ENCODE measurements around the gene ARHGEF28.

Gene ARHGEF28

DNA sequence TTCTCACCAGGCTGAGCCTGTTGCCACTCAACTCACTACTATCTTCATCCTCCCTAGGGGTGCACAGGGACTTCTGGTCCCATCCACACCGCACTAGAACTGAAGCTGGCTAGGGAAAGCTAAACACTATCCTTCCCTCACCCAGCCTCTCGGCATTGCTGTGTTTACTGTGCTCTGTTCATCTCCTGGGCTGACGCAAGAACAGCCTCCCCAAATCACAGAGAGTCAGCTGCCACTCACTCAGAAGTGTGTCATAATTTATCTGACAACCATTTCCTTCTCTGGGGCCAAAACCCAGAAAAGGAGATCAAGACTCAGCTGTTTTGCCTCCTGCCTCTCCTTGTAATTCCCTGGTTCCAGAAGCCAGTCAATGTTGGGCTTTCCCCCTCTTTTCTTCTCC is 92.8 kb downstream of the ARHGEF28 start:
- TF ChIP-seq, protein P1, sequence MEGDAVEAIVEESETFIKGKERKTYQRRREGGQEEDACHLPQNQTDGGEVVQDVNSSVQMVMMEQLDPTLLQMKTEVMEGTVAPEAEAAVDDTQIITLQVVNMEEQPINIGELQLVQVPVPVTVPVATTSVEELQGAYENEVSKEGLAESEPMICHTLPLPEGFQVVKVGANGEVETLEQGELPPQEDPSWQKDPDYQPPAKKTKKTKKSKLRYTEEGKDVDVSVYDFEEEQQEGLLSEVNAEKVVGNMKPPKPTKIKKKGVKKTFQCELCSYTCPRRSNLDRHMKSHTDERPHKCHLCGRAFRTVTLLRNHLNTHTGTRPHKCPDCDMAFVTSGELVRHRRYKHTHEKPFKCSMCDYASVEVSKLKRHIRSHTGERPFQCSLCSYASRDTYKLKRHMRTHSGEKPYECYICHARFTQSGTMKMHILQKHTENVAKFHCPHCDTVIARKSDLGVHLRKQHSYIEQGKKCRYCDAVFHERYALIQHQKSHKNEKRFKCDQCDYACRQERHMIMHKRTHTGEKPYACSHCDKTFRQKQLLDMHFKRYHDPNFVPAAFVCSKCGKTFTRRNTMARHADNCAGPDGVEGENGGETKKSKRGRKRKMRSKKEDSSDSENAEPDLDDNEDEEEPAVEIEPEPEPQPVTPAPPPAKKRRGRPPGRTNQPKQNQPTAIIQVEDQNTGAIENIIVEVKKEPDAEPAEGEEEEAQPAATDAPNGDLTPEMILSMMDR (IDR thresholded peaks at IDR 0.05; ENCODE audit: low read depth, low read length, missing control alignments): no peak
- no peak for DNase-seq (ENCODE audit: low read depth)
- no peak overlapping the region for H3K4me3 ChIP-seq (ENCODE audit: low read depth, low read length)

DNA sequence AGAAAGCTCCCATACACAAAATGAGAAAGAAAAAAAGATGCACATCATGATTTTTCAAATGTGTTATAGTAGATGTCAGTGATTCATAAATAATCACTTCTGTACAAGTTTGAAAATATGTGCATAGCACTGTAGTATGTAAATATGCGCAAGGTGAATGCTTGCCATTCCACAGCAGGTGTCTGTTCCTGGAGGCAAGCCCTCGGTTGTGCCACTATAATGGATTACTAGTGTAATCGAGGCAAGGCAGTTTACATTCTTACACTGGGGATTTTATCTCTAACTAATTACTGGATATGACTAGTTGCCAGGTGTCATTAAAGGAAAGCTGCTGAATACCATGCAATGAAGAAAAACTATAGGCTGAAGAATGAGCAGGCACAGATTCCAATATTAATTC is 93.6 kb downstream of the ARHGEF28 start:
- H3K4me3 ChIP-seq (ENCODE audit: low read depth, low read length): no peak overlapping the region
- TF ChIP-seq, protein P1 (IDR thresholded peaks at IDR 0.05; ENCODE audit: low read depth, low read length, missing control alignments): no peak
- DNase-seq (ENCODE audit: low read depth): no peak

- TF ChIP-seq, protein P1 (IDR thresholded peaks at IDR 0.05; ENCODE audit: low read depth, low read length, missing control alignments): no peak
- H3K4me3 ChIP-seq (ENCODE audit: low read depth, low read length): no peak overlapping the region
- no peak for DNase-seq (ENCODE audit: low read depth)
Observed at GRCh38 chr5:73722231-73722630, 96.2 kb downstream of the ARHGEF28 start.

GRCh38 chr5:73726071-73726470 is 100.1 kb downstream of the ARHGEF28 start:
- no peak overlapping the region for H3K4me3 ChIP-seq (ENCODE audit: low read depth, low read length)

GRCh38 chr5:73726606-73727231 is 100.7 kb downstream of the ARHGEF28 start:
- TF ChIP-seq, protein P1 (IDR thresholded peaks at IDR 0.05; ENCODE audit: low read depth, low read length, missing control alignments): no peak
- H3K4me3 ChIP-seq (ENCODE audit: low read depth, low read length): no peak overlapping the region
- no peak for DNase-seq (ENCODE audit: low read depth)

More at GRCh38 chr5:73726071-73726470, 100.1 kb downstream of the ARHGEF28 start:
- TF ChIP-seq, protein P1 (IDR thresholded peaks at IDR 0.05; ENCODE audit: low read depth, low read length, missing control alignments): no peak
- DNase-seq (ENCODE audit: low read depth): no peak

- no peak for DNase-seq (ENCODE audit: low read depth)
- no peak overlapping the region for H3K4me3 ChIP-seq (ENCODE audit: low read depth, low read length)
- TF ChIP-seq, protein P1 (IDR thresholded peaks at IDR 0.05; ENCODE audit: low read depth, low read length, missing control alignments): no peak
Observed at GRCh38 chr5:73727470-73727869, 101.5 kb downstream of the ARHGEF28 start.

All from GM12864 (cell line).